CD4-positive, alpha-beta memory T cell (primary cell): ENCODE measurements around the gene ANKRD31. TPM values are rescaled to one million over a fixed set of nuclear protein-coding genes. Genes with fewer than 3 reads are reported as not detected.
"Not testable (repeated sequence)": the region's sequence is repeated elsewhere in the genome, so short reads cannot be mapped to it uniquely, and the experiment has no call there.

Source experiments
- CTCF ChIA-PET: fragments of 350-600 bp; sonication (Branson Sonifier 250); formaldehyde crosslinking; loops from one replicate; lab custom pipeline; 2021; ENCODE audit warnings: inconsistent platforms; ENCODE audit not compliant: partially characterized antibody; lab: Charles Lee
- POLR2A ChIA-PET: fragments of 350-600 bp; sonication (Branson Sonifier 250); formaldehyde crosslinking; loops from one replicate; lab custom pipeline; 2021; ENCODE audit not compliant: partially characterized antibody; lab: Charles Lee
- DNase-seq, 5 donors: peaks; one replicate each; pipeline versions ENCODE4 v3.0.0 to v3.0.0-alpha.2; 2020 to 2022; ENCODE audit warnings: mixed read lengths in 1 of 5
- H3K27ac ChIP-seq: one replicate; pipeline ENCODE4 v1.7.0; 2013; ENCODE audit warnings: low read depth, low read length
- H3K27me3 ChIP-seq: 2 replicates; pipeline ENCODE4 v1.7.0; 2013; ENCODE audit warnings: mild to moderate bottlenecking, low read length, moderate library complexity; ENCODE audit not compliant: insufficient read depth
- H3K36me3 ChIP-seq: 2 replicates; pipeline ENCODE4 v1.7.0; 2013; ENCODE audit warnings: mild to moderate bottlenecking, low read length, moderate library complexity; ENCODE audit not compliant: insufficient read depth
- H3K4me1 ChIP-seq: 2 replicates; pipeline ENCODE4 v1.7.0; 2013; ENCODE audit warnings: mild to moderate bottlenecking, low read length, moderate library complexity; ENCODE audit not compliant: insufficient read depth
- H3K4me3 ChIP-seq, 2 donors: one replicate each; pipeline ENCODE4 v1.7.0; 2013; ENCODE audit warnings: low read length in 2 of 2, mild to moderate bottlenecking in 1 of 2
- H3K9me3 ChIP-seq, 2 donors: one replicate each; pipeline ENCODE4 v1.7.0; 2013; ENCODE audit warnings: low read length in 2 of 2, control low read depth in 1 of 2; ENCODE audit not compliant: control insufficient read depth in 1 of 2
- H3K27ac Mint-ChIP-seq, 7 donors: one replicate each; pipeline ENCODE4 v1.8.0; 2020 to 2021; ENCODE audit warnings: mixed read lengths in 7 of 7, mild to moderate bottlenecking in 6 of 7, inconsistent platforms in 3 of 7, moderate library complexity in 3 of 7
- H3K27me3 Mint-ChIP-seq, 2 donors: one replicate each; pipeline ENCODE4 v1.8.0; 2020 to 2021; ENCODE audit warnings: mixed read lengths in 2 of 2
- H3K36me3 Mint-ChIP-seq, 2 donors: one replicate each; pipeline ENCODE4 v1.8.0; 2020 to 2021; ENCODE audit warnings: mixed read lengths in 2 of 2, inconsistent platforms in 1 of 2, mild to moderate bottlenecking in 1 of 2
- H3K4me1 Mint-ChIP-seq, 4 donors: one replicate each; pipeline ENCODE4 v1.8.0; 2020 to 2021; ENCODE audit warnings: mixed read lengths in 4 of 4, mild to moderate bottlenecking in 1 of 4
- H3K4me3 Mint-ChIP-seq, 8 donors: one replicate each; pipeline ENCODE4 v1.8.0; 2020 to 2021; ENCODE audit warnings: mixed read lengths in 8 of 8, mild to moderate bottlenecking in 7 of 8, moderate library complexity in 6 of 8, inconsistent platforms in 3 of 8
- H3K9me3 Mint-ChIP-seq, 8 donors: one replicate each; pipeline ENCODE4 v1.8.0; 2020 to 2021; ENCODE audit warnings: mixed read lengths in 8 of 8, mild to moderate bottlenecking in 5 of 8, inconsistent platforms in 3 of 8, moderate library complexity in 1 of 8
- intact Hi-C: fragments of 100-400 bp; cut with micrococcal nuclease; formaldehyde crosslinking; loops from one replicate; pipeline ENCODE4 v1.15.1; 2023
- polyA plus RNA-seq, 2 donors: library from polyadenylated mRNA; unstranded; fragments of 300-500 nt; fragmentation: Illumina TruSeq; gene quantifications; one replicate each; pipeline ENCODE4 v1.2.3, GENCODE V29; 2021
- total RNA-seq, 2 experiments: library from RNA; stranded (reverse); gene quantifications; one replicate each; pipeline ENCODE4 v1.2.3, GENCODE V29; 2021

The ANKRD31 gene
- total and polyA plus RNA-seq, 4 experiments from 2014 or later = 0.21 to 0.86 (median 0.73) TPM; not detected in 1

- Histone ChIP-seq H3K27me3 (no peaks in the 10 kb centered on the region), H3K4me1 (peaks cover 14% of the 10 kb centered on the region), H3K27ac (peak overlapping the region; percentile 69), H3K36me3 (no peaks in the 10 kb centered on the region), H3K9me3 (no peaks in the 10 kb centered on the region), H3K4me3 (no peak overlapping the region)
- CTCF ChIA-PET = interaction anchor here (0.6 to 5.0 kb wide), 22 partner anchors 11 to 939 kb away, joined by 3 to 90 read pairs (median 8); partner anchors contain the start of genes GCNT4 and HMGCR
- intact Hi-C loops = loop anchor here (1.0 to 5.0 kb wide), 5 partner anchors 30 to 1022 kb away; partner anchors contain the start of genes CERT1, GFM2, NSA2 and POC5
- Mint-ChIP-seq H3K27ac (peak overlapping the region; percentile 68 to 98 (median 92)), H3K9me3 (no peaks in the 10 kb centered on the region), H3K4me3 (peak overlapping the region; percentile 26 to 89 (median 68)), H3K36me3 (no peaks in the 10 kb centered on the region), H3K4me1 (peaks cover 8 to 16% (median 11%) of the 10 kb centered on the region in 4 donors), H3K27me3 (no peaks in the 10 kb centered on the region)
- DNase-seq = no peak
- POLR2A ChIA-PET = interaction anchor here (0.8 to 3.1 kb wide), 14 partner anchors 12 to 481 kb away, joined by 3 to 46 read pairs (median 7); partner anchors contain the start of genes GCNT4, GFM2, HMGCR and NSA2
These were observed 967 bp downstream of the ANKRD31 start for GRCh38 chr5:75235711-75236110.

- H3K27ac Mint-ChIP-seq = no peak overlapping the region
- Histone ChIP-seq H3K27me3 (no peaks in the 10 kb centered on the region), H3K36me3 (no peaks in the 10 kb centered on the region), H3K27ac (no peak overlapping the region), H3K4me3 (no peak overlapping the region), H3K9me3 (no peaks in the 10 kb centered on the region), H3K4me1 (peaks cover 14% of the 10 kb centered on the region)
- intact Hi-C loops = no loop called here
- peaks cover 8 to 16% (median 11%) of the 10 kb centered on the region in 4 donors for H3K4me1 Mint-ChIP-seq
- H3K4me3 Mint-ChIP-seq = no peak overlapping the region
- CTCF ChIA-PET = interaction anchor here (1.5 kb wide), 1 partner anchor 185 kb away, joined by 4 read pairs; no protein-coding TSS in a partner anchor
- H3K27me3 Mint-ChIP-seq = no peaks in the 10 kb centered on the region
- H3K9me3 Mint-ChIP-seq = no peaks in the 10 kb centered on the region
- no peak for DNase-seq
- peaks cover 0 to 2% of the 10 kb centered on the region in 2 donors for H3K36me3 Mint-ChIP-seq
- POLR2A ChIA-PET = interaction anchor here (1.7 kb wide), 1 partner anchor 184 kb away, joined by 5 read pairs; no protein-coding TSS in a partner anchor
These were observed 2.4 kb downstream of the ANKRD31 start for GRCh38 chr5:75234251-75234650.

- POLR2A ChIA-PET = no interaction called here
- Histone ChIP-seq H3K36me3 (no peaks in the 10 kb centered on the region), H3K9me3 (peaks cover 0 to 3% of the 10 kb centered on the region in 2 donors), H3K4me3 (no peak overlapping the region), H3K27ac (no peak overlapping the region), H3K27me3 (no peaks in the 10 kb centered on the region), H3K4me1 (no peaks in the 10 kb centered on the region)
- Mint-ChIP-seq H3K36me3 (peaks cover 0 to 2% of the 10 kb centered on the region in 2 donors), H3K27me3 (no peaks in the 10 kb centered on the region), H3K27ac (no peak overlapping the region), H3K4me3 (no peak overlapping the region), H3K9me3 (peaks cover 0 to 3% (median 0%) of the 10 kb centered on the region in 8 donors), H3K4me1 (peaks cover 0 to 3% (median 0%) of the 10 kb centered on the region in 4 donors)
- CTCF ChIA-PET = interaction anchor here (0.7 to 1.5 kb wide), 3 partner anchors 16 to 177 kb away, joined by 3 read pairs; no protein-coding TSS in a partner anchor
- no peak for DNase-seq
- intact Hi-C loops = loop anchor here (2.0 kb wide), 1 partner anchor 176 kb away; no protein-coding TSS in a partner anchor
These were observed 9.8 kb downstream of the ANKRD31 start for GRCh38 chr5:75226916-75227315.

DNA sequence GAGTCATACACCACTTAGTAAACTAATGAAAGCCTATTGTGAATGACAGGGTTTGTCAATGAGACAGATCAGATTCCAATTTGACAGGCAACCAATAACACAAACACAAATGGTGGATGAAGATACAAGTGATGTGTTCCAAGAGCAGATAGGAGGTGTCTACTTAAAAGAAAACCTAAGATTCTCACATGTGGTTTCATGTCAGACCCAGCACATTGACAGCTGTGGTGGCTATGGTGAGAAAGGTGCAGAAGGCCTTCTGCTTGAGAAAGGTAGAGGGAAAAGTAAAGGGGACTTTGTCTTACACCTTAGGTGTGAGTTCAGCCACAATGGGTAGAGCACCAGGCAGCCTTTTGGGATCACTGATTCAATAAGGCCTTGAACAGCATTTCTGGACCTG is 11.2 kb downstream of the ANKRD31 start:
- no peak overlapping the region for H3K27ac Mint-ChIP-seq
- peaks cover 0 to 9% (median 0%) of the 10 kb centered on the region in 8 donors for H3K9me3 Mint-ChIP-seq
- no peak overlapping the region for H3K4me3 ChIP-seq
- H3K36me3 ChIP-seq = no peaks in the 10 kb centered on the region
- no peaks in the 10 kb centered on the region for H3K4me1 ChIP-seq
- H3K27me3 ChIP-seq = no peaks in the 10 kb centered on the region
- no peak for DNase-seq
- ChIA-PET CTCF (interaction anchor here (0.8 to 2.9 kb wide), 2 partner anchors 12 to 176 kb away, joined by 3 to 19 read pairs; partner anchors contain the start of gene ANKRD31), POLR2A (interaction anchor here (1.4 kb wide), 1 partner anchor 175 kb away, joined by 5 read pairs; no protein-coding TSS in a partner anchor)
- no peak overlapping the region for H3K27ac ChIP-seq
- peaks cover 0 to 2% of the 10 kb centered on the region in 2 donors for H3K36me3 Mint-ChIP-seq
- peaks cover 0 to 3% (median 0%) of the 10 kb centered on the region in 4 donors for H3K4me1 Mint-ChIP-seq
- no peaks in the 10 kb centered on the region for H3K27me3 Mint-ChIP-seq
- no peak overlapping the region for H3K4me3 Mint-ChIP-seq
- peaks cover 0 to 3% of the 10 kb centered on the region in 2 donors for H3K9me3 ChIP-seq
- intact Hi-C loops = no loop called here

GRCh38 chr5:75220787-75221186 is 15.9 kb downstream of the ANKRD31 start:
- H3K9me3 ChIP-seq, H3K27me3 Mint-ChIP-seq, H3K27ac Mint-ChIP-seq, H3K27ac ChIP-seq, POLR2A ChIA-PET, DNase-seq, H3K36me3 ChIP-seq, H3K4me3 ChIP-seq, intact Hi-C loops, H3K4me3 Mint-ChIP-seq, H3K4me1 ChIP-seq, H3K4me1 Mint-ChIP-seq, CTCF ChIA-PET, H3K27me3 ChIP-seq: not testable (repeated sequence)
- Mint-ChIP-seq H3K9me3 (peaks cover 8 to 33% (median 20%) of the 10 kb centered on the region in 8 donors), H3K36me3 (peaks cover 16 to 18% of the 10 kb centered on the region in 2 donors)

DNA sequence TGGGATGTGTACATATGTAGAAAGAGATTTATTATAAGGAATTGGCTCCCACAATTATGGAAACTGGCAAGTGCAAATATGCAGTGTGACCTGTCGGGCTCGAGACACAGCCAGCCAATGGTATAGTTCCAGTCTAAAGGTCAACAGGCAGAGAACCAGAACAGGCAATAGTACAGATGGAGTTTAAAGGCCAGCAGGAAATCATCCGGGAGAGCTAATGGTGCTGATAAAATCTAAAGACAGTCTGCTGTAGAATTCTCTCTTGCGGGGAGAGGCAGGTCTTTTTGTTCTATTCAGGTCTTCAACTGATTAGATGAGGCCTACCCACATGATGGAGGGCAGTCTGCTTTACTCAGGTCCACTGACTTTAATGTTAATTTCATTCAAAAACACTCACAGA is 21.8 kb downstream of the ANKRD31 start:
- H3K36me3 ChIP-seq = no peaks in the 10 kb centered on the region
- peaks cover 16 to 18% of the 10 kb centered on the region in 2 donors for H3K36me3 Mint-ChIP-seq
- no peaks in the 10 kb centered on the region for H3K9me3 ChIP-seq
- no peaks in the 10 kb centered on the region for H3K27me3 ChIP-seq
- no peak overlapping the region for H3K27ac Mint-ChIP-seq
- no peak for DNase-seq
- H3K9me3 Mint-ChIP-seq = peaks cover 8 to 28% (median 19%) of the 10 kb centered on the region in 8 donors
- peaks cover 2 to 8% (median 4%) of the 10 kb centered on the region in 4 donors for H3K4me1 Mint-ChIP-seq
- no peak overlapping the region for H3K4me3 Mint-ChIP-seq
- peaks cover 2 to 3% of the 10 kb centered on the region in 2 donors for H3K27me3 Mint-ChIP-seq
- CTCF ChIA-PET = no interaction called here
- no peak overlapping the region for H3K4me3 ChIP-seq
- intact Hi-C loops = no loop called here
- POLR2A ChIA-PET = no interaction called here
- no peak overlapping the region for H3K27ac ChIP-seq
- H3K4me1 ChIP-seq = no peaks in the 10 kb centered on the region

- Histone ChIP-seq H3K27ac (no peak overlapping the region), H3K4me1 (no peaks in the 10 kb centered on the region), H3K4me3 (no peak overlapping the region), H3K9me3 (no peaks in the 10 kb centered on the region), H3K27me3 (no peaks in the 10 kb centered on the region), H3K36me3 (no peaks in the 10 kb centered on the region)
- H3K27me3 Mint-ChIP-seq = peaks cover 2 to 3% of the 10 kb centered on the region in 2 donors
- DNase-seq = no peak
- ChIA-PET CTCF (no interaction called here), POLR2A (no interaction called here)
- H3K4me1 Mint-ChIP-seq = peaks cover 2 to 8% (median 4%) of the 10 kb centered on the region in 4 donors
- intact Hi-C loops = no loop called here
- no peak overlapping the region for H3K4me3 Mint-ChIP-seq
- H3K9me3 Mint-ChIP-seq = peaks cover 8 to 28% (median 19%) of the 10 kb centered on the region in 8 donors
- H3K27ac Mint-ChIP-seq = peak overlapping the region in 1 of 7 donors; percentile 7
- peaks cover 16 to 18% of the 10 kb centered on the region in 2 donors for H3K36me3 Mint-ChIP-seq
These were observed 22.3 kb downstream of the ANKRD31 start for GRCh38 chr5:75214409-75214808.
